Measurements from ENCODE around the gene MYH9.

The MYH9 gene

DNA sequence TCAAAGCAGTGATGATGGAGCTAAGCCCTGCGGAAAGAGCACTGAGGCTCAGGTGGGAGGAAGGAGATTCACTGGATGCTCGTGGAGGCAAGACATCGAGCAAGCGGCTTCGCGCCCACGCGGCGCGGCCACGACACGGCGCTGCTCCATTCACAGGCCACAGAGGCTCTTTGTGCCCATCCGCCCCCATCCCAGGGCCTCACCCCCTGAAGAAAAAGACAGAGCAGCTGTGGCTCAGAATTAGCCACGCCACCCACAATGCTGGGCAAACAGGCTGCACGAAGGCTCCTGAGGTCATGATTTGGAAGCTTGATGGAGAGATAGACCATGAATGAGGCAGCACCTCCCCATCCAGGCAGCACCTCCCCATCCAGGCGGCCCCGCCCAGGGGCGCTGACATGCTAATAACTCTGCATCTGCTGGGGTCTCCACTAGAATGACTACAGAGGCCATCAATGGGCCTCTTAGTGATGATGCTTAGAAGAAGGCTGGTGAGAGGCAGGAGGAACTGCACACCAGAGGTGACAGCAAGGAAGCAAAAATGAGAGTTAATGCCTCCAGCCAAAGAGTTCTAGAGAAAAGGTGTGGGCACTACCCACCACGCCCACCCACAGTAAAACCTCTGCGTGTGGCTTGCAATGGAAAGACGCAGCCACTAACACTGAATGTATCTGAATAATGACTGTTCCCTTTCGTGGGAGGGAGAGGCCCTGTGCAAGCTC lies 43.5 kb downstream of the MYH9 start:
- no peak for DNase-seq

DNA sequence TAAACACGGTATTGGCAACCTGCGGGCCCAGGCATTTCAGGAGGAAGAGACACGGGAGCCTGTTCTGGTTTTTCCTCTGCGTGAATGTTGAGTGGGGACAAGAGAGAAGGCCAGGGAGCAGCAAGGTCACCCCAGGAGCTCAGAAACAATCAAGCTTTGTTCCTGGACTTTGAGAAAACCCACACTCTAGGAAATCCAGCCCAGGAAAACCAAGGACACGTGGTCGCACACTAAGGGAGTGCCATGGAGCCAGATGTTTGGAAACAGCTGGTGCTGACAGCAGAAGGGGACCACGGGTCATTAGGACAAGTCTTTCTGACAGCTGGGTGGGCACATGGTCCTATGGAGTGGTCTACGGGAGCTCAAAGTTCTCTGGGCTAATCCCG lies 44.1 kb downstream of the MYH9 start:
- DNase-seq = no peak

DNA sequence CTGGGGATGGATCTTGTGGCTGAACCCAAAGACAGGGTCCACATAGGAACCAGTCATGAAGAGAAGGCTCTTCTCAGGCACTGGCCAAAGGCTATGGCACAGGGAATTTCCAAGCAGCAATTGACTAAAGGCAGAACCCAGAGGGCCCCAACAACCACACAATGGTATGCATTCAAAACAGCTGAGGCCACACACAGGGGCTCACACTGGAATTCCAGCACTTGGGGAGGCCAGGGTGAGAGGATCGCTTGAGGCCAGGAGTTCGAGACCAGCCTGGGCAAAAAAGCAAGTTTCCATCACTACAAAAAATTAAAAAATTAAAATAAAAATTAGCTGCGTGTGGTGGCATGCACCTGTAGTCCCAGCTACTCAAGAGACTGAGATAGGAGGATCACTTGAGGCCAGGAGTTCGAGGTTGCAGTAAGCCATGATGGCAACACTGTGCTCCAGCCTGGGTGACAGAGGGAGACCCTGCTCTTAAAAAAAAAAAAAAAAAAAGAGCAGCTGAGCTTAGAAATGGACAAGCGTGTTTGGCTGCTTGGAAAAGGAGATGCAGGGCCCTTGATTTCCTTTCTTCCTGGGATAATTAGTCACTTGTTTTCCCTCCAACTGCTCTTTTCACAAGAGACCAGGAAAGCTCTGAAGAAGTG lies 44.6 kb downstream of the MYH9 start:
- DNase-seq = no peak

DNA sequence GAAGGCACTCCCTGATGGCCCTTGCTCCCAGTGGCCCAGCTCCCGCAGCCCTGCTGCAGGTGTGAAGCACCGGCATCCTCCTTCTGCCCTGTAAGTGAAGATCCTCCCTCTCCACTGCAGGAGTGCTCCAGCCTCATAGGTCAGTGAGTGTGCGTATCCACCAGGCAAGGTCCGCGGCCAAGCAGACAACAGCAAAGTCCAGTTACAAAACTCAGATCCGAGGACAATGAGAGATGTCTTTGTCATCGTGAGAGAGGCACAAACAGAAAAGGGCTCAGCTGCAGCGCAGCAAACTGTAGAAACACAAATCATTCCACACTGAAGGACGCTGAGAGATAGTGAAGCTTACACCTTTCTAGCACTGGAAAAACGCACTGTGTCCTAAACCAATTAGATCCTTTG lies 46.1 kb downstream of the MYH9 start:
- DNase-seq = no peak

DNA sequence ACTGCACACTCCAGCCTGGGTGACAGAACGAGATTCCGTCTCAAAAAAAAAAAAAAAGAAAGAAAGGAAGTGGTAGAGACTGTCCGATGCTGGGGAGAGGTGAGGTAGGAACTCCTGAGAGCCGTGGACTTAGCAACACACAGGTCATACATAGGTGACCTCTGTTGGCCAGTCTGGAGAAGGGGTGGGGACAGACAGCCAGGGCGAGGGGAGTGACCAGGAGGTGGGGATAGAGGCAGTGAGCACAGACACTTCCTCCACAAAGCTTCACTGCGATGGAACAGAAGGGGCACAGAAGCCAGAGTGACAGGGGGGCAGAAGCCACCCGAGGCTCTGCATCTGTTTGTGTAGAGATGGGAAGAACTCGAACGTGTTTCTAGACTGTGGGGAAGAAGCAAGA lies 47.1 kb downstream of the MYH9 start:
- no peak for DNase-seq

DNA sequence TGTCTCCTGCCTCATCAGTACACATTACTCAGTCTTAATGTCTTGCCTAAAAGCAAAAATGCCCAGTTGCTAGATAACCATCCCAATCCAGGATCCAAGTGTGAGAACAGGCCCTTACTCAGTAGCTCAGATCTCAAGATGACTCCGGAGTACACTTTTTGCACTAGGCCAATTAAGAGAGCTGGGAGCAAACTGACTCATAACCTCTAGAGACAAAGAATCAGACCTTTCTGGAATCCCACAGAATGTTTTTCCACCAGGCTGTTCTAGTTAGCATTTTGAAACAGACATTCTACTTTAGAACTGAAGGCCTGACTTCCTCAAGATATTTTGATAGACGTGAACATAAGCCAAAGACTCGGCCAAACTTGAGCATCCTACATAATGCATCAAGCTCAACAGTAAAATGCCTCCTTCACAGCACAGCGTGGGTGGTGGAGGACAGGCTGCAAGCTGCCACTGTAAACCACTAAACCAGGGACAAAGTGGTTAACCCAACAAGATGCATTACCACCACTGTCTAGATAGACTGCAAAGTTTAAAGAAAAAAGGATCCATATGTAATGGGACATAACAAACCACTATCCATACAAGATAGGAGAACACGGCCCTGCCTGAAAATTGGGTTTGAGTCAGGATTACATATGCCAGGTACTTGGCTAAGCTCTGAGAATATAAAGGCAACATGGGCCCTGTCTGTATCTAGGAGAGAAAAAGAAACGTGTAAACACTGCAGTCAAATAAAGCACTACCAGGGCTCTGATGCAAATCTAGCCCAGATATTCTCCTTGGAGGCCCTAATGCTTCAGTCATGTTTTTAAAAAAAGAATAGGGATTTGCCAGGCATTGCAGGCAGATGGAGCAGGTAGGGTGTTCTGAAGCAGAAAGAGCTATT lies 48.3 kb downstream of the MYH9 start:
- no peak for DNase-seq

DNA sequence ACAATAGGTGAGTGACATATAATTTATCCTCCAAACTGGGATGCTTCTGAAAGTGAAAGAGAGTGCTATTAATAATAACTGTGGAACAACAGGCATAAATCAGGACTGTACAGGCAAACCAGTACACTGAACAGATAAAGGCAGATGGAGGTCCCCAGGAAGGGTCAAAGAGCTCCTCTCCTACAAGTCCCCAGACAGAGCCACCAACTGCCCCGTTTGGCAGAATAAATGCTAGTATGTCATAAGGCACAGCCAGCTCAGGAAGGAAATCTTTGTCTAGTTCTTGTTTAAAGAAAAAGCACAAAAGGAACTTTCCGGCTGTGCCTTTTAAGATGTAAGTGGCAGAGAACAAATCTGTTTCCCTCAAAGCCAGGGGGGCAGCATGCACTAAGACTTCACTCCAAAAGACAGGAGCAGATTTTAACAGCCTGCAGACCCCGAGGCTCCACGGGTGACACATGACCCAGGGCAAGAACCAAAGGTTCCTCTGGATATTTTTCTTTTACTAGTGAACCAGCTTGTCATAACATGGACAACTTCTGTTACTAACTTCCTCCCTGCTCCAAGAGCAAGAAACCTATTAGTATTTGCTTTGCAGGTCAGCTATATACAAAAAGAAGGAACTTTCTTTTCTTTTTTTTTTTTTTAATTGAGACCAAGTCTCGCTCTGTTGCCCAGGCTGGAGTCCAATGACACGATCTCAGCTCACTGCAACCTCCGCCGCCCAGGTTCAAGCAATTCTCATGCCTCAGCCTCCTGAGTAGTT lies 50.2 kb downstream of the MYH9 start:
- DNase-seq = no peak

DNA sequence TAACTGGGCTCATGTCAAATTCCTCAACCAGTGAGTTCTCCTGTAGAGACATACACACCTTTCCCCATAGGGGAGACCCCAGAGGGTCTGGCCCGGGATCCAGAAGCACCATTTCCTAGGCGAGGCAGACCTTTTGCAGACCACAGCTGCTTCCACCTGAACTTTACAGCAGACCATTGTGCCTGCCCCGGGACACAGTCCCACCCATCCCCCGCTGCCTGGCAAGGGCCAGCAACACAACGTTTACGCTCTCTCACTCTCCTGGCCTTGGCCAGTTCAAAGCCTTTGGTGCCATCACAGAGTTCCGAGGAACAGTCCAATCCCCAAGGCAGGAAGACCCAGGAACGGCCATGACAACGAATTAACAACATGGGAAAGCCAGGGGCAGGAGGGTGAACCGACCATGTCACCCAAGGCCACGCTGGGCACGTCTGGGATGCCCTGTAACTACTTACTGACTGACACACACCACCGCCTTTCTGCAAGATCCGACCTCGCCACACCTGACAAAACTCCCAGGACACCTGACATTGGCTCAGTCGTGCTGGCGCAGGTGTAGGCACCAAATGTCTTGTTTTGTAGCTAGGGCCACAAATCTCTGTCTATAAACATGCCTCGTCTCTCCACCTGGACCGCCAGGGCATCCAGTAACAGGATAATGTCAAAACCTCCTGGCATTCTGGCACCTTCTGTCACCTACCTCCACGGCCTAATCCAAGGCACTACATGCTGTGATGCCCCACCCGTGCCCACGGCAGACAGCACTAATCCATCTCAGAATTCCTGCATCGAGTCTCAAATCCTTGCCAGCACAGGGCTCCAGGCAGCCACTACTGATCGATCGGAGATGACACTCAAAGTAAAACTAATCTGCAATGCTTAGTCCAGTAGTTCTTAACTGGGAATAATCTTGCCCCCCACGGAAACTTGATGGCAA lies 51.3 kb downstream of the MYH9 start:
- no peak for DNase-seq

DNA sequence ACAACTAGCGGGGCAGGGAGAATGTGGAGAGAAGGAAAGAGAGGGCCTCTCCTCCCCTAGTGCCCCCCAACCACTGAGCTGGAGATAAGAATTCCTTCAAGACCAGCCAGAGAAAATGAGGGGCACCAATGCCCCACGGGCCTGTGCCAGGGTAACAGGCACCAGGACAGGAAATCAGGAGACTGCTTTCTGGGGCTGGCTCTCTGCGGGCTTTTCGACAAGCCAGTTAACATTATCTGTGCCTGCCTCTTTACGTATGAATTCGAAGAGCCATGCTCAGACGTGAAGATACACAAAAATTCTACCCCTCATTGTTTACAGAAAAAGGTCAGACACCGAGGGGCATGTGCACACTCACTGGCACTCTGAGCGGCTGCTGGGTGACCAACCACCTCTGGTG lies 52.1 kb downstream of the MYH9 start:
- no peak for DNase-seq

DNA sequence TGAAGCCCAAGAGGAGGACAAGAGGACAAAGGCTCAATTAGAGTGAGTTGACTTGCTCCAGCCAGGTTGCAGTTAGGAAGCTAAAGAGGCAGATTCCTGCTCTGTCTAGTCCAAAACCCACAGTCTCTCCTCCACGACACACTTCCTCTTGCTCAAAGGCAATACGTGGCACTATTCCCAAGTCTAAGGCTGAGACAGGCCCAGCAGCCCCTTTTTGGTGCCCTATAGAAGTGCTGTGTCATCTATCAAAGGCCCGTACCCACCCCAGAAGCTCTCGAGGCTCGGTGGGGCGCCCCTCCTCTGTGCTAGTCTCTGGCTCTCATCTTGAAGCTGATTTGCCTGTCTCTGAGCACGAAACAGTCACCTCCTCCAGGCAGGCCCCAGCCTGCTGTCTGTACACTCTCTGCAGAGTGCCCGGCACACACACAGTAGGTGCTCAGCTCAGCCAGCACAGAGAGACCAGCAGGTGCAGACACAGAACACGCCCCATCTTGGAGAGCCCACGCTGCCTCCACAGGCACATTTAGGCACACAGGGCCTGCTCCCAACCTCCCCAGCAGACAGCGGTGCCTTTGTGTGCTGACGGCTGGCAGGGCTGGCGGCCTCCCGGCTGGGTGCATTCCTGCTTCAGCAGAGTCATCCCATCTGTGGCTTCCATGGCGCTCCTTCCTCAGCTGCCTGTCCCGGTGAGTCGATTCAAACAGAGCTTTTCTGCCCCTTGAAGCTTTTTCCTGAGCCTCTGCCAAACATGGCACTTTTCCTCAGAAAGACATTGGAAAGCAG lies 52.8 kb downstream of the MYH9 start:
- no peak for DNase-seq

DNA sequence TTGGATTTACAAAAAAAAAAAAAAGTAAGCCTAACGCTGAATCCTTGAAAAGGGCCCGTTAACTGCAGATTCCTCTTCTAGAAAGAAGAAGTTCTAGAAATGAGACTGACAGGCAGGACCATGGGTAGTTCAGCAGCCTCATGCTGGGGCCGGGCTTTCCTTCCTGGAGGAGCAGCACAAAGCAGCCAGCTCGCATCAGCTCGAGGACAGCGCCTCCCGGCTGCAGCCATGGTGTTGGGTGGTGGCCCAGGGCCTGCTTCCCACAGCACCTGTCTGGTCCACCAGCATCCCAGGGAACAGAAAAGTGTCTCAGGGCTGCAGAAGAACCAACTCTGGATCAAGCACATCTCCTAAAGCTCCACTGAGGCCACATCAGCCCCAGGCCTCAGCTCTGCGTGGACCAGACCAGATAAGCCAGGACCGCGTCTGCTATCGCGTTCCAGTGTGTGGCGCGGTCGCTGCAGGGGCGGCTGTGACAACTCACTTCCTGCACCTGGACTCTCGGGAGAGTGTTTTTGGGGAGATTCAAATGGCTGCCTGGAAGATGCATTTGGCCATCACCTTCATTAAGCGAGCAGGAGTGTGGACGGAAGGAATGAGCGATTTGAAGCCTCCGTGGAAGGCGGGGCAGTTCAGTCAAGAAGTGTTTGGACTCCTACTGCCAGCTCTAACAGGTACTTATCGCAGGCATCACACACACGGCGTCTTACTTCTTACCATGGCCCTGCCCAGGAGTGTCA lies 53.5 kb downstream of the MYH9 start:
- no peak for DNase-seq

DNA sequence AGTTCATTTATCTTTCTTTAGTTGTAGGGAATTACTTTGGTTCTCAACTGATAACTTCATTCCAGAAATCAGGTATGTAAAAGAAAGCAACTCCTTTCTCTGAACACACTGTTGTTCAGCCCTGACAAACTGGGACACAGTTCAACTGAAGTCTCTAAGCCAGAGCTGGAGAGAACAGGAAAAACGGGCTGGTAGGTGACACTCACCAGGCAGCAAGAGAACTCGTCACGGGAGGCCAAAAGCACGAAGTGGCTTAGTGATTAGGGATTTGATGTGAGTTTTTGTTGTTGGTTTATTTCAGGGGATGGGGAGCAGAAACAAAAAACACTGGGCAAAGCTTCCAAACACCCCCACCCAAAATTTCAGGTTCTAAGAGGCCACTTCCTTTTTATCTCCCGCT lies 54.1 kb downstream of the MYH9 start:
- DNase-seq = no peak

DNA sequence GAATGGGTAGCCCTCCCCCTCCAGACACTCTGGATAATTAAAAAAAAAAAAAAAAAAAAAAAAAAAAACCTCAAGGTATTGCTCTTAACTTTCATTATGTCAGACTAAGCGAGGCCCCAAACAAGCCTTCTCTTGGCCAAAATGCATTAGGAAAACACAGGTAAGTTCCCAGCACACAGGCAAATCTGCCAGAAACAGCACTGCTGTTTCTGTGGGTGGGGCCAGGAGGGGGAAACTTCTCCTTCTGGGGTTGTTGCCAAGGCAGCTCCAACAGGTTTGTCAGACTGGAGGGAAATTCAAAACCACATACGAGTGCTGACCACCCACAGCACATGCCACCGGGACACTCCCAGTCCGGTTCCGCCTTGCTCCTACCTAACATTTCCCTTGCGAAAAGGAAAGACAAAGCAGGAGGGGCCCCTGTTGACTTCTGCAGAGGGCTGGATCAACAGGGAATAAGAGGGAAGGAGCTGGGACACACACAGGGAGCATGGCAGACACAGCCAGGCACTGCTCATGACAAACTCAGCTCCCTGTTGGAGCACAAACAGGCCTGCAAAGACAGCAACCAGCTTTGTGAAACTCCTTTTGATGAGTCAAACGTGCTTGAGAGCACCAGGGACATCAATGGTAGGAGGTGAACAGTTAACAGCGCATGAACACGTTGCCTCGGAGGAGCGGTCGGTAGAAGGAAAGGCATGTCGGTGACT lies 55.0 kb downstream of the MYH9 start:
- no peak for DNase-seq

DNA sequence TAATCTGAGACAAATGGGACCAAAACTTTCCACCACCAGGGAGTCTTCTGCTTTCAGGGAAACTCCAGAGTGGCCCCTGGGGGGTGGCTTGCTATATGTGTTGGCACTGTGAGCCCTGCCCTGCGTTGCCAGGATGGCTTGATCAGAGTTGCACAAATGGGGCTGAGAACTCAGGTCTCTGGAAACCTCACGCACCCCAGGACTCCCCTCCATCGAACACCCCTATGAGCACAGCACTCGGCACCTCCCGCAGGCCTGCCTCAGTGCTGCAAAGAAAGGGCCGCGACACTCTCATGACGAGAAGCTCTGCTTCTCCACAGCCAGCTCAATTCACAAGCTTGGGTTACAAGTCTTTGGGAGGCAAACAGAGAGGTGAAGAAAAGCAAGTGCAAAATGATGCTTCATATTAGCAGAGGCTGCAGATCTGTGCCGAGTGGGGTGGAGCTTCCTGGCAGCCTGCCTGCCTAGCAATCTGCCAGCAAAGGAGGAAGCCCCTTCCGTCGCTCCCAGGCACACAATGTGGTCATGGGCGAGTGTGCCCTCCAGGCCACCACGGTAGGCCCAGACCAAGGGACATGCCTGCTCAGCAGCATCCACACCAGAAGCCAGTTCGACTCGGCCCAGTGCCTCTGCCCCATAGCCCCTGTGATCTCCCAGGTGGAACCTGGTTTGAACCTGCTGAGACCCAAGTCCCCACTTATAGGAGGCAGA lies 55.7 kb downstream of the MYH9 start:
- no peak for DNase-seq

DNA sequence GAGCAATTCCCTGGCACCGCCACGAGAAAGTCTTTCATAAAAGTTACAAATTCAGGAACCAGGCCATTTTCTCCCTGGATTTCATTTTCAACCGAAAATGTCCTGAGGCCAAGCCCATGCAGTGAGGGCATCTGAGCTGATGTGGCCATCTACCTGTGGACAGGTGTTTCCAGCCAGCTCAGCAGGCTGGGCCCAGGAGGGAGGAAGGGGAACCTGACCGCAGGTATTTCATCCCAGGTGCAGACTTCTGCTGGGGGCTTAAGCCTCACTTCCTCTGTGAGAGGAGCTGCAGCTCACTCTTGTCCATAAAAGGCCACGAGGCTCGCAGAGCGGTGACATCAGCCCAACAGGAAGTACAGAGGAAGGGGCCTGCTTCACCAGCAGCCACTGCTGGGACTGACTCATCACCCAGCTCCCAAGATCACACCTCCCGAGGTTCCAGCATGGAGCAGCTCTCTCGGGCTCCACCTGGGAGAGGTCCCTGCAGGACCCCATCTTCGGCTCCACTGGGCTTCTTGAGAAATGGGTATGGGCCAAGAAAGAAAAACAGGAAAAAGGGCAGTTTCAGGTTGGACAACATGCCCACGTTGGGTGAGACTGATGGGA lies 56.4 kb downstream of the MYH9 start:
- no peak for DNase-seq

DNA sequence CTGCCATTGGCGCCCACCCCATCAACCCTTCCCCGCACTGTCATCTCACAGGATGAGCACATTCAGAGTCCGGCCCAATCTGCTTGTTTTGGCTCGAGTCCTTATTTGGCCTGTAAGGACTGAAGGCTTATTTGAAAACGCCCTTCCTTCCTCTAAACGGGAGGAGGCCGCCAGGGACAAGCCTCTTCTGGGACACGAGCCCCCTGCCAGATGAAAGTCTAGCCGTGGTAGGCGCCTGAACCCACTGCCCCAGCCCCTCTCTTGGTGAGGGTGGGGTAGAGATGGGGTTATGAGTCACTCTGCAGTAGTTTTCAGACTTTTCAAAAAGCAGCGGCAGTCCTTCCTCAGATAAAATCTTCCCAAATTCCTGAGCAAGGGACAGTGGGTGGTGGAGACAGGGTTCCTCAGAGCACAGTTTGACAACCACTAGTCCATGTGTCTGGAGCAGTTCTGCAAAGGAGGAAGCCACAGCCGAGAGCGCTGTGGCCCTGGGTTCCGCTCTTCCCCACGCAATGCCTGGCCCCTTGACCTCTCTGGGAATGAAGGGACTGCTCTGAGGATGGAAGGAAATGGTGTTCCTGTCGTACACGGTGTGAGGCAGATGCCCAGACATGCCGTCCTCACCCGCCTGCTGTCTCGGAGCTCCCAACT lies 57.0 kb downstream of the MYH9 start:
- no peak for DNase-seq

DNA sequence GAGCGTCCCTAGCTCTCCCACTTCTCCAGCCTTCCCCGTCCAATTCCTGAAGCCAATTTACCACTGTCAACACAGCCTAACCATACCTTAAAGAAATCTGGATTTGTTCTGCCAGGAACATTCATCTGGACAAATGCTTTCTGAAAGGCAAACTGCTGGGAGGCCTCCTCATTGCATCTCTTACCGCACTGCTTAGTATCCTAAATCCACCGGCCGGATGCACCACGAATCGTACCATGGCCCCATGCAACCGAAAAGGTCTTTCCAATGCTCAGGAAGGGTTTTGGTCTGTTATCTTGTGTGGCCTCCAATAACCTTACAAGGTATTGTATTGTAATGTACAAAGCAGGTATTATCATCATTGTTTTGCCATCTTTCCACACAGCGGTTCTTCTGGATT lies 57.6 kb downstream of the MYH9 start:
- DNase-seq = no peak
